K562 (cell line): ENCODE results near the gene NUP188. TPM values are rescaled to one million over a fixed set of nuclear protein-coding genes. Genes with fewer than 3 reads are reported as not detected.

Experiments
- ATAC-seq: fragments of 200-7000 bp; cut with Tn5 transposase; 3 replicates; pipeline ENCODE4 v1.9.1; 2020; ENCODE audit warnings: moderate library complexity
- Bru-seq: library from RNA; stranded (reverse); fragments of 400-500 nt; gene quantifications from one replicate; lab custom pipeline; 2021; lab: Mats Ljungman, UMichigan
- BruChase-seq, 2 experiments: library from RNA; stranded (reverse); fragments of 400-500 nt; gene quantifications; one replicate each; lab custom pipeline; 2021; lab: Mats Ljungman, UMichigan
- BruUV-seq: library from RNA; stranded (reverse); fragments of 400-500 nt; replicated peaks from 2 replicates; lab custom pipeline; 2021; lab: Mats Ljungman, UMichigan
- CTCF ChIA-PET: fragments of 300-600 bp; formaldehyde crosslinking; extraction: SDS; loops from one replicate; lab custom pipeline; 2021; ENCODE audit warnings: low intra/inter-chr PET ratio; lab: Yijun Ruan, JAX
- POLR2A ChIA-PET: fragments of 300-600, 350-650 bp; sonication (Branson Sonifier 250); formaldehyde crosslinking; extraction: SDS; loops from one replicate; lab custom pipeline; 2021; ENCODE audit warnings: antibody characterized with exemption, inconsistent platforms; lab: Yijun Ruan, JAX
- DNase-seq, 4 experiments: peaks; one replicate each; pipeline versions ENCODE4 v3.0.0 to v3.0.0-alpha.2; 2011 to 2018; ENCODE audit warnings: low spot score in 3 of 4, mixed read lengths in 3 of 4; ENCODE audit errors: extremely low read depth in 1 of 4
- FAIRE-seq: peaks from 2 replicates; lab custom pipeline; 2011; peaks lifted over from hg19 to GRCh38; lab: Jason Lieb, UNC
- H2AFZ ChIP-seq: 2 replicates; pipeline ENCODE4 v1.6.0; 2011; ENCODE audit warnings: low read depth, low read length, control low read depth, inconsistent platforms
- H3K27ac ChIP-seq: fragments of 200-600 bp; 3 replicates; pipeline ENCODE4 v1.8.0; 2011; ENCODE audit warnings: low read depth, mild to moderate bottlenecking, control low read depth, inconsistent platforms, low read length, moderate library complexity, mixed read lengths; ENCODE audit errors: extremely low read depth
- H3K27me3 ChIP-seq, 2 experiments: fragments of 300-600 bp in 1 of 2; 2 replicates in 1 of 2; 3 replicates in 1 of 2; pipeline versions ENCODE4 v1.6.0 to v1.8.0; 2011; ENCODE audit warnings: inconsistent platforms in 2 of 2, low read length in 2 of 2, mild to moderate bottlenecking in 1 of 2, mixed read lengths in 1 of 2, moderate library complexity in 1 of 2; ENCODE audit not compliant: control insufficient read depth in 2 of 2, insufficient read depth in 2 of 2
- H3K36me3 ChIP-seq: fragments of 300-600 bp; 3 replicates; pipeline ENCODE4 v1.8.0; 2011; ENCODE audit warnings: mild to moderate bottlenecking, low read length, inconsistent platforms; ENCODE audit not compliant: control insufficient read depth, insufficient read depth
- H3K4me1 ChIP-seq, 2 experiments: fragments of 200-600 bp in 1 of 2; replicated peaks in 1 of 2; 2 replicates in 1 of 2; 3 replicates in 1 of 2; pipeline versions ENCODE4 v1.5.1 to v1.8.0; 2011; ENCODE audit warnings: inconsistent platforms in 2 of 2, low read length in 2 of 2, mild to moderate bottlenecking in 1 of 2, mixed read lengths in 1 of 2, moderate library complexity in 1 of 2; ENCODE audit not compliant: control insufficient read depth in 2 of 2, insufficient read depth in 2 of 2
- H3K4me2 ChIP-seq: 2 replicates; pipeline ENCODE4 v1.6.1; 2011; ENCODE audit warnings: low read length, control low read depth, inconsistent platforms, mixed read lengths; ENCODE audit not compliant: insufficient read depth
- H3K4me3 ChIP-seq: fragments of 200-600 bp; sonication (generic), shearing (Covaris generic); 2 replicates; pipeline ENCODE4 v1.5.1; 2016; ENCODE audit warnings: control low read depth, inconsistent platforms
- H3K79me2 ChIP-seq: fragments of 200-600 bp; 3 replicates; pipeline ENCODE4 v1.8.0; 2011; ENCODE audit warnings: low read length, inconsistent platforms; ENCODE audit not compliant: control insufficient read depth, insufficient read depth
- H3K9ac ChIP-seq, 2 experiments: 2 replicates each; pipeline versions ENCODE4 v1.6.0 to v1.6.1; 2011; ENCODE audit warnings: low read depth in 2 of 2, low read length in 2 of 2, control low read depth in 1 of 2, inconsistent platforms in 1 of 2, mild to moderate bottlenecking in 1 of 2, mixed read lengths in 1 of 2; ENCODE audit not compliant: insufficient read depth in 1 of 2
- H3K9me1 ChIP-seq: one replicate; pipeline ENCODE4 v1.6.0; 2011; ENCODE audit warnings: inconsistent platforms, mild to moderate bottlenecking, low read length, moderate library complexity; ENCODE audit not compliant: control insufficient read depth, insufficient read depth
- H3K9me3 ChIP-seq: replicated peaks from 2 replicates; pipeline ENCODE4 v1.5.1; 2011; ENCODE audit warnings: low read depth, low read length, inconsistent platforms; ENCODE audit not compliant: control insufficient read depth, insufficient read depth
- H4K20me1 ChIP-seq: replicated peaks from 2 replicates; pipeline ENCODE4 v1.6.1; 2011; ENCODE audit warnings: low read length, inconsistent platforms, mixed read lengths; ENCODE audit not compliant: control insufficient read depth, insufficient read depth
- E2F6 ChIP-seq, 2 experiments: IDR thresholded peaks; 2 replicates each; pipeline ENCODE4 v1.6.1; 2011; ENCODE audit warnings: borderline replicate concordance in 1 of 2, control low read depth in 1 of 2, low read depth in 1 of 2, low read length in 1 of 2, mild to moderate bottlenecking in 1 of 2, mixed read lengths in 1 of 2, moderate library complexity in 1 of 2; ENCODE audit not compliant: insufficient read depth in 1 of 2, insufficient read length in 1 of 2, poor library complexity in 1 of 2, severe bottlenecking in 1 of 2; ENCODE audit errors: extremely low read depth in 1 of 2
- ETV5 ChIP-seq: sonication (generic); formaldehyde crosslinking; IDR thresholded peaks from 2 replicates; pipeline ENCODE4 v1.4.0; 2020; ENCODE audit warnings: low read depth, mild to moderate bottlenecking, missing genetic modification reagents
- KLF1 ChIP-seq: fragments of 450-650 bp; IDR thresholded peaks from 2 replicates; pipeline ENCODE4 v1.6.1; 2016; ENCODE audit warnings: missing genetic modification characterization, missing compliant biosample characterization
- TAF9B ChIP-seq: fragments of 450-650 bp; IDR thresholded peaks from 2 replicates; pipeline ENCODE4 v1.6.1; 2018; ENCODE audit warnings: mild to moderate bottlenecking; ENCODE audit not compliant: partially characterized antibody
- TEAD1 ChIP-seq, 2 experiments: fragments of 450-650 bp in 1 of 2; sonication (generic) in 1 of 2; formaldehyde crosslinking; IDR thresholded peaks; 2 replicates each; pipeline versions ENCODE4 v1.4.0 to v1.8.0; 2020 to 2022; ENCODE audit warnings: mild to moderate bottlenecking in 2 of 2, missing genetic modification reagents in 1 of 2
- YY1 ChIP-seq, 3 experiments: IDR thresholded peaks; 2 replicates each; pipeline ENCODE4 v1.6.1; 2011; ENCODE audit warnings: low read length in 2 of 3, mild to moderate bottlenecking in 2 of 3, moderate library complexity in 2 of 3, borderline replicate concordance in 1 of 3, control low read depth in 1 of 3, low read depth in 1 of 3; ENCODE audit not compliant: insufficient read depth in 3 of 3, insufficient replicate concordance in 2 of 3, control insufficient read depth in 1 of 3, insufficient read length in 1 of 3; ENCODE audit errors: extremely low read depth in 1 of 3
- ZBTB1 ChIP-seq: sonication (generic); formaldehyde crosslinking; IDR thresholded peaks from 2 replicates; pipeline ENCODE4 v1.8.1; 2023; ENCODE audit warnings: missing genetic modification reagents, low read depth, mild to moderate bottlenecking, borderline replicate concordance
- ZKSCAN1 ChIP-seq: fragments of 150-350 bp; IDR thresholded peaks from 2 replicates; pipeline ENCODE4 v1.6.1; 2016; ENCODE audit warnings: low read depth, low read length
- WGBS: fragments of 100-300 bp; shearing (Covaris generic); methylation state at CpG from one replicate; pipeline ENCODE4 v1.1.6; 2016; ENCODE audit warnings: low coverage, mixed read lengths; ENCODE audit not compliant: insufficient coverage; ENCODE audit errors: missing lambda C conversion rate; 5-methylcytosine and 5-hydroxymethylcytosine counted together
- in situ Hi-C: fragments of 300-500 bp; cut with MboI; formaldehyde crosslinking; loops from 4 replicates; pipeline ENCODE4 v1.15.0; 2018; ENCODE audit warnings: inconsistent platforms, mixed read lengths
- intact Hi-C: fragments of 100-400 bp; cut with micrococcal nuclease; formaldehyde crosslinking; loops from 2 replicates; pipeline ENCODE4 v1.14.2; 2022
- long read RNA-seq, 3 experiments: library from polyadenylated mRNA in 2 of 3; library from RNA in 1 of 3; unstranded in 2 of 3; stranded (forward) in 1 of 3; transcript quantifications; one replicate each; pipeline ENCODE4 v2.0.0, GENCODE V29; 2019 to 2022
- polyA minus RNA-seq, 3 experiments: library from RNA; depleted of rRNA, polyadenylated mRNA; stranded (reverse); fragments of >200 nt; gene quantifications; 2 replicates each; pipeline ENCODE4 v1.2.3, GENCODE V29; 2011
- polyA plus RNA-seq, 8 experiments: library from polyadenylated mRNA; depleted of rRNA in 4 of 8; stranded (reverse) in 5 of 8; unstranded in 3 of 8; fragments of >200 nt; fragmentation: Nextera tagmentation in 2 of 8; fragmentation: Illumina TruSeq in 1 of 8; extraction: Ambion mirVana in 2 of 8; extraction: Trizol in 1 of 8; gene quantifications; 2 replicates each; pipeline versions ENCODE4 v1.2.1 to v1.2.3, GENCODE V29; 2011 to 2014; ENCODE audit warnings: inconsistent platforms in 1 of 8, missing spikeins in 1 of 8
- total RNA-seq, 7 experiments: library from RNA; depleted of rRNA in 6 of 7; stranded (reverse); fragments of >200 nt in 6 of 7; fragmentation: Illumina TruSeq in 2 of 7; extraction: Trizol in 2 of 7; gene quantifications; 2 replicates each; pipeline versions ENCODE4 v1.2.1 to v1.2.3, GENCODE V29; 2011 to 2021; ENCODE audit warnings: low replicate concordance in 1 of 7

Gene NUP188
- total RNA-seq (2011; cell fraction: chromatin; rRNA removed; ENCODE audit: low replicate concordance) = 545 and 736 TPM in 2 replicates
- 287 and 308 TPM in 2 replicates for total RNA-seq (2011; cell fraction: nucleolus; rRNA removed)
- 273 and 303 TPM in 2 replicates for total RNA-seq (2011; cell fraction: nucleoplasm; rRNA removed)
- total RNA-seq (2014; rRNA removed) (64.3 and 92.3 TPM in 2 replicates), total RNA-seq (2014; rRNA removed; fragmentation: Illumina TruSeq; extraction: Trizol) (66.6 and 84.5 TPM in 2 replicates), total RNA-seq (2015; rRNA removed; fragmentation: Illumina TruSeq; extraction: Trizol) (69.9 and 70.6 TPM in 2 replicates), total RNA-seq (2021) (123 and 135 TPM in 2 replicates), polyA plus RNA-seq (2011; rRNA removed) (71.2 and 106 TPM in 2 replicates), polyA plus RNA-seq (2014; fragmentation: Illumina TruSeq; extraction: Trizol) (107 and 110 TPM in 2 replicates), polyA plus RNA-seq (2014; fragmentation: Nextera tagmentation; extraction: Ambion mirVana) (10 to 100 TPM; 11.7 to 17.9 TPM), polyA plus RNA-seq (2014; rRNA removed) (64.7 and 70.6 TPM in 2 replicates), polyA minus RNA-seq (2011; rRNA and poly(A)+ RNA removed) (241 and 300 TPM in 2 replicates), Bru-seq, nascent RNA (percentile 73 among the genes with signal in this experiment), BruChase-seq, experiment 1, labeled RNA remaining after a 2-hour chase (percentile 78 among the genes with signal in this experiment), BruChase-seq, experiment 2, labeled RNA remaining after a 6-hour chase (percentile 84 among the genes with signal in this experiment)
- polyA plus RNA-seq (2011; cell fraction: cytosol; rRNA removed) = 109 and 123 TPM in 2 replicates
- 185 and 200 TPM in 2 replicates for polyA plus RNA-seq (2011; cell fraction: nucleus; rRNA removed)
- polyA plus RNA-seq (2012) = 61.5 and 77.1 TPM in 2 replicates
- 193 and 215 TPM in 2 replicates for polyA minus RNA-seq (2011; cell fraction: cytosol; rRNA and poly(A)+ RNA removed)
- 102 and 146 TPM in 2 replicates for polyA minus RNA-seq (2011; cell fraction: nucleus; rRNA and poly(A)+ RNA removed)
- long read RNA-seq, experiment 1, full-length matches to known transcripts = 56 of 470 reads
- long read RNA-seq, experiment 1, partial matches to known transcripts = 383 of 470 reads
- long read RNA-seq, experiment 1, other reads (novel, unspliced or antisense) = 31 of 470 reads
- long read RNA-seq, experiment 2, full-length matches to known transcripts = 19 of 167 reads
- long read RNA-seq, experiment 2, partial matches to known transcripts = 103 of 167 reads
- long read RNA-seq, experiment 2, other reads (novel, unspliced or antisense) = 45 of 167 reads
- long read RNA-seq, experiment 3, full-length matches to known transcripts = 6 of 26 reads
- long read RNA-seq, experiment 3, partial matches to known transcripts = 19 of 26 reads
- long read RNA-seq, experiment 3, other reads (novel, unspliced or antisense) = 1 of 26 reads

GRCh38 chr9:128947527-128948301 is at the start of gene NUP188, which contains the start of gene DOLK:
Gene NUP188, plus strand, starts transcription at chr9:128947699. Its CDS starts 21 bp downstream, at chr9:128947720.
Gene DOLK, minus strand, starts transcription at chr9:128947603. Its CDS starts 300 bp downstream, at chr9:128947303.
- in situ Hi-C loops = no loop called here
- H2AFZ ChIP-seq = peak within 1 kb of the TSS; percentile 89
- WGBS = 0% methylated on average over 38 of the region's 86 CpGs
- peaks cover 55% of the 10 kb centered on the region for H3K79me2 ChIP-seq
- H3K36me3 ChIP-seq = peaks cover 51% of the 10 kb centered on the region
- FAIRE-seq (peak; percentile 70), DNase-seq (peak; percentile 96 to 100 (median 100)), ATAC-seq (peak; percentile 85)
- intact Hi-C loops = no loop called here
- POLR2A ChIA-PET = interaction anchor here (0.6 to 1.8 kb wide), 8 partner anchors 10 to 126 kb away, joined by 3 to 10 read pairs (median 3); no protein-coding TSS in a partner anchor
- H3K4me3 ChIP-seq = peak within 1 kb of the TSS; percentile 78
- peak within 1 kb of the TSS; percentile 92 to 94 for H3K9ac ChIP-seq
- H3K9me1 ChIP-seq = no peaks in the 10 kb centered on the region
- no peaks in the 10 kb centered on the region for H3K9me3 ChIP-seq
- H3K4me2 ChIP-seq = peak within 1 kb of the TSS; percentile 97
- H3K4me1 ChIP-seq = peaks cover 19 to 36% of the 10 kb centered on the region in 2 experiments
- CTCF ChIA-PET = no interaction called here
- TSS peak; percentile 81 for BruUV-seq
- H3K27me3 ChIP-seq = no peaks in the 10 kb centered on the region
- H3K27ac ChIP-seq = peak within 1 kb of the TSS; percentile 90
- no peaks in the 10 kb centered on the region for H4K20me1 ChIP-seq
- TF ChIP-seq YY1 (IDR thresholded peaks at IDR 0.05; ENCODE audit: borderline replicate concordance in 1 of 3, control insufficient read depth in 1 of 3, extremely low read depth in 1 of 3, insufficient read depth in 3 of 3, insufficient read length in 1 of 3, insufficient replicate concordance in 2 of 3, low read depth in 1 of 3, low read length in 2 of 3) = peak; percentile 92 to 98 (median 97)
- TF ChIP-seq E2F6 (IDR thresholded peaks at IDR 0.05; ENCODE audit: borderline replicate concordance in 1 of 2, extremely low read depth in 1 of 2, insufficient read depth in 1 of 2, insufficient read length in 1 of 2, low read depth in 1 of 2, low read length in 1 of 2, poor library complexity in 1 of 2, severe bottlenecking in 1 of 2) = peak; percentile 30 to 77
- 0 out of 2 replicates have a peak, but pooled peaks have one; percentile 6 for TF ChIP-seq KLF1
- TF ChIP-seq ZKSCAN1 = no peak
- peak in 1 of 2 experiments; percentile 45; a peak in 2 of 4 replicates for TF ChIP-seq TEAD1 (CRISPR knock-in tag; IDR thresholded peaks at IDR 0.05)
- 0 out of 2 replicates have a peak, but pooled peaks have one; percentile 37 for TF ChIP-seq ZBTB1 (CRISPR knock-in tag)
- peak; percentile 93 for TF ChIP-seq TAF9B
- TF ChIP-seq ETV5 = peak; percentile 47
